GM19043 (cell line): ENCODE data around the gene REEP5.
"Not testable (repeated sequence)": the region's sequence is repeated elsewhere in the genome, so short reads cannot be mapped to it uniquely, and the experiment has no call there.

Experiments used
- ATAC-seq: cut with Tn5 transposase; IDR thresholded peaks from one replicate; pipeline ENCODE4 v1.9.1; 2021; ENCODE audit warnings: low read depth; ENCODE audit not compliant: unreplicated experiment

REEP5 gene

GRCh38 chr5:112933651-112934365, 11.8 kb upstream of the REEP5 start:
- no peak for ATAC-seq

GRCh38 chr5:112933105-112933504, 11.1 kb upstream of the REEP5 start:
- ATAC-seq: no peak

DNA sequence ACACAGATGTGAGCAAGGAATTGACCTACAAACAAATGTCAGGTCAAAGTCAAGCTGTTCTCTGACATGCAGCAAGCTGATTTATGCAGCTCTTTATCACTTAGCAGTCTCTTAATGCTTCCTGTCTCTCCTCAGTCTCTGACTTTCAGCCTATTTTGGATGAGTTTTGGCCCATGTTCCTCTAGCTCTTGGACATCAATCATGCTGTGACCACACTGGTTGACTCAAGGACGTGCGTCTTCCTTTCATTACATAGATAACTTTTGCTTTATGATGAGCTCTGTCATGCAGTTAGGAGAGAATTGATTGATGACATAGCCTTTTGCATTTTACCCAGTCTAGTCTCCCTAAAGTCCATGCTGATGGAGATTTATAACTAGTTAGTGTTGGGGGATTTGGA, 9.4 kb upstream of the REEP5 start:
- ATAC-seq: no peak

DNA sequence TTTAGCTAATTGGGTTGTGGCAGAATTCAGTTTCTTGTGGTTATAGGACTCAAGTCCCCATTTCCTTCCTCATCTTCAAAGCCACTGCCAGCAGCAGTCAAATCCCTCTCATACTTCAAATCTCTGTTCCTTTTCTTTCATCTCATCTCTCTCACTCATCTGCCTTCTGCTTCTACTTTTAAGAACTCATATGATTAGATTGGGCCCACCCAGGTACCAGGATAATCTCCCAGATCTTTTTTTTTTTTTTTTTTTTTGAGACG, 8.0 kb upstream of the REEP5 start:
- peak; percentile 36 for ATAC-seq

GRCh38 chr5:112929336-112930081, 7.5 kb upstream of the REEP5 start:
- peak; percentile 56 for ATAC-seq

DNA sequence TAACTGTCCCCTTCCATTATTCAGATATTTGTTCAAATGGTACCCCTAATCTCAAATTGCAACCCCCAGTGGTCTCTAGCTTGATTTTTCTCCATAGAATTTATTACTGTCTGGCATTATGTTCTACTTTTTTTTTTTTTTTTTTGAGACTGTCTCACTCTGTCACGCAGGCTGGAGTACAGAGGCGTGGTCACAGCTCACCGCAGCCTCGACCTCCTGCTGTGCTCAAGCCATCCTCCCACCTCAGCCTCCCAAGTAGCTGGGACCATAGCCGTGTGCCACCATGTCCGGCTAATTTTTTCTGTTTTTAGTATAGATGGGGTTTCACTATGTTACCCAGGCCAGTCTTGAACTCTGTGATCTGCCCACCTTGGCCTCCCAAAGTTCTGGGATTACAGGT, 2.0 kb upstream of the REEP5 start:
- no peak for ATAC-seq

DNA sequence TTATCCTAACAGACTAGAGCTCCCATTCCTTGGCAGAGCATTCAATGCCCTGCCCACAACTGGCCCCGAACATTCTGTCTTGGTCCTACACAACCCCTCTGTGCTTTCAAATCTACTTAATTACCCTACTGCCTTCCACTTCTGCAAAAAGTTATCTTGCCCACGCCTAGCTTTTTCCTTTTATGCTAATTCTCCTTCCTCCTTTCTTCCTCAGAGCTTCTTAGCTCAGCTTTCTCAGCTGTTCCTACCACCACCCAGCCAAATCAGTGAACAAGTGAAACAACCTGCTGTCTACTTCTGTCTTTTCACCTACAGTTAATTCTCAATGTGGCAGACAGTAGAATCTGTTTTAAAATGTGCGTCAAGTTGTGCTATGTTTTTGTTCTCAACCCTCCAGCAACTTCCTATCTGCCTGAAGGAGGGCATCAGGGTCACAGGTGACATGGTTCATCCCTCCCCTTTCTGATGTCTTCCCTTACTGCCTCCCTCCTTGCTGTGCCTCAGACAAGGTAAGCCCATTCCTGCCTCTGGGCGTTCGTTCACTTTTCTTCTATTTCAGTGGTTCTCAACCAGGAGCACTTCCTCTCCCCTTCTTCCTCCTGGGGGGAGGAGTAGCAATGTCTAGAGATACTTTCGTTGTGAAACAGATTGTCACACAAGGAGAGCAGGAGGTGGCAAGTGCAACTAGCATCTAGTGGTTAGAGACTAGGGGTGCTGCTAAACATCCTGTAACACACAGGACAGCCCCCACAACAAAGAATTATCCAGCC, 1.3 kb upstream of the REEP5 start:
- ATAC-seq: peak; percentile 52

- ATAC-seq: peak; percentile 19
These were observed 798 bp downstream of the REEP5 start for GRCh38 chr5:112921026-112921832.

GRCh38 chr5:112919972-112920371, 2.1 kb downstream of the REEP5 start:
- no peak for ATAC-seq

- ATAC-seq: no peak
These were observed 3.3 kb downstream of the REEP5 start for GRCh38 chr5:112918679-112919078.

- no peak for ATAC-seq
These were observed 3.9 kb downstream of the REEP5 start for GRCh38 chr5:112918136-112918535.

DNA sequence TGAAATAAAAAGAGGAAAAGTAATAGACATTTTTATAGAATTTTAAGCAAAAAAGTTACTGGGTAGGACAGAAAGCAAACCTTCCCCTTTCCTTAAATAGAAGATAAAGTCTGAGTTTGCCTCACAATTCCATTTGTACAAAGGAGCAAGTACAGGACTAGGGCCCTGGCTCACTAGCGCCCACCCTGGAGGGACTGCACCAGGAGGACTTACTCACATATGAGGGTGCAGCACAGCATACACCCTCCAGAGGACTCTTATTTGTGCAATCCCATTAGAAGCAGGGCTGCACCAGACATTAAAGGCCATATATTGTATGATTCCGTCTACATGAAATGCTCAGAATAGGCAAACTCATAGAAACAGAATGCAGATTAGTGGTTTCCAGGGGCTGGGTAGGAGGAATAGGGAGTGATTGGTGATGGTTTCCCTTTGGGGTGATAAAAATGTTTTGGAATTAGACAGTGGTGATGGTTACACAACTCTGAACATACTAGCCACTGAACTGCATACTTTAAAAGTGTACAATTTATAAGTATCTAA, 4.5 kb downstream of the REEP5 start:
- ATAC-seq: no peak

GRCh38 chr5:112915831-112916230, 6.2 kb downstream of the REEP5 start:
- peak; percentile 66 for ATAC-seq

DNA sequence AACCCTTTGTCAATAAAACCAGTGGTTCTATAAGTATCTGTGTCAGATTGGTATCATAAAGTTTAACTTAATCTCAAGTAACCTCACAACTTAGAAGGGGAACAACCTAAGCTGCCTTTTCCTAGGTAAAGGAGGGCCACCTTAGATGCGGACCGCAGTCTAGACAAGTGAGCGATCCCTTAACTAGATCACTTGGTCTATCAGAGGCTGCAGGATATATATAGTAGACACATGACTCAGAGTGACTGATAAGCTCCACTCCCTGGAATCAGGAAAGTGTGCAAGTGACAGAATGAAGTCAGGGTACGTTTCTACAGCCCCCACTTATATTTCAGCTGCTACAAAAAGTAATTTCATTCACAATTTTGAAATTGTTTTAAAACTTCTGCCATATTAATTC, 7.4 kb downstream of the REEP5 start:
- no peak for ATAC-seq

DNA sequence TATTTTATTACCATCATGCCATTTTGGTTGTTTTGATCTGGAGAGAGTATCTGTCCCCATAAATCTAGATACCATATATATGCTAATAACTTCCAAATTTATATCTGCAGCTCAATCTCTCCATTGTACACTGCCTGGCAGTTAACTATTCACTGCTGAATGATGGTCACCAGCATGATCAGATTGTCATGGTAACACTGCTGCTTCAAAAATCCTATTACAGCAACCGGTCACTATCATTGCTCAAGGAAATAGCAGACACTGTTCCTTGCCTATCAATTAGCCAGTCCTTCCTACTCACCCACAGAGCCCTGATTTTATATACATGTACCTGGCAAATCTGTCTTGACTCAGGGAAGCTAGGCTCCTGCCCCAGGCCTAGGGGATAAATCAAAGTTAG, 11.5 kb downstream of the REEP5 start:
- ATAC-seq: no peak

DNA sequence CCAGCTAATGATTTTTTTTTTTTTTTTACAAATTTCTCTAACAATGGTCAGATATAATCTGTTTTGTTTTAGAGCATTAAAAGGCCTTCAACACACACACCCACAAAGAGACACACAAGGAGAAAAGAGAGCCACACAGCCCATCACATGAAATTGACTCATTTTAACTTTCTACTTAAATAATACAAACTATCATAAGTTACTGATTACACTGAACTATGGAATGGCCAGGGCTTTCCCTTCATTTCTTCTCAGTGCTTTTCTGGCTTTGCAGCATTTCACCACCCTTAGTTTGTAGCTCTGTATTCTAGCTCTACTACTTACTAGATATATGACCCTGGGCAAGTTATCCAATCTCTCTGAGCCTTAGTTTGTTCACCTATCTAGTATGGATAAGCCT, 13.2 kb downstream of the REEP5 start:
- no peak for ATAC-seq

- no peak for ATAC-seq
These were observed 14.8 kb downstream of the REEP5 start for GRCh38 chr5:112907166-112907631.

- ATAC-seq: no peak
These were observed 15.4 kb downstream of the REEP5 start for GRCh38 chr5:112906637-112907036.

- ATAC-seq: not testable (repeated sequence)
These were observed 17.0 kb downstream of the REEP5 start for GRCh38 chr5:112904996-112905395.

DNA sequence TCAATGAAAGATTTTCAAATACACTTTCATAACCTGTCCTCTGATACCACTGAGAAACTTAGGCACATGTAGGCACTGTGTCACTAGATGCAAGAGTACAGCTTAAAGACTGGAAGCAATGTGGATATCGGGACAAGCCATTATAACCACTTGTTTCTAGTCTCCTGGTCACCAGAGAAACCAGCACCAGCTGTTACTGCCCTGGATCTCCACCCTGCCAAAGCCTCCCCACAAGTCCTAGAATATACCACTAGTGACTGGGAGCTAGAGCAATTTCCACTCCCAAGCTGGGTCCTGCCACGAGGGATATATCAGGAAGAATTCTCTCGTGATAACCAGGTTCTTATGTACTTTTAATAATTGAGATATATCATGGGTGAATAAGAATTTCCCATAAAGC, 19.5 kb downstream of the REEP5 start:
- ATAC-seq: no peak
